ENCODE measurements around the gene SH3BGR.

The SH3BGR gene

GRCh38 chr21:39555911-39556590 is 104.3 kb downstream of the SH3BGR start:
- no peak for DNase-seq

GRCh38 chr21:39559511-39559910 is 107.7 kb downstream of the SH3BGR start:
- no peak for DNase-seq

GRCh38 chr21:39561140-39561539 is 109.4 kb downstream of the SH3BGR start:
- no peak for DNase-seq

GRCh38 chr21:39562791-39563770 is 111.3 kb downstream of the SH3BGR start:
- no peak for DNase-seq

GRCh38 chr21:39564200-39564599 is 112.4 kb downstream of the SH3BGR start:
- DNase-seq: no peak

Measured in NCI-H226 (cell line).